ENCODE data around the gene CD84.
"Not testable (repeated sequence)": the region's sequence is repeated elsewhere in the genome, so short reads cannot be mapped to it uniquely, and the experiment has no call there.

Gene CD84

DNA sequence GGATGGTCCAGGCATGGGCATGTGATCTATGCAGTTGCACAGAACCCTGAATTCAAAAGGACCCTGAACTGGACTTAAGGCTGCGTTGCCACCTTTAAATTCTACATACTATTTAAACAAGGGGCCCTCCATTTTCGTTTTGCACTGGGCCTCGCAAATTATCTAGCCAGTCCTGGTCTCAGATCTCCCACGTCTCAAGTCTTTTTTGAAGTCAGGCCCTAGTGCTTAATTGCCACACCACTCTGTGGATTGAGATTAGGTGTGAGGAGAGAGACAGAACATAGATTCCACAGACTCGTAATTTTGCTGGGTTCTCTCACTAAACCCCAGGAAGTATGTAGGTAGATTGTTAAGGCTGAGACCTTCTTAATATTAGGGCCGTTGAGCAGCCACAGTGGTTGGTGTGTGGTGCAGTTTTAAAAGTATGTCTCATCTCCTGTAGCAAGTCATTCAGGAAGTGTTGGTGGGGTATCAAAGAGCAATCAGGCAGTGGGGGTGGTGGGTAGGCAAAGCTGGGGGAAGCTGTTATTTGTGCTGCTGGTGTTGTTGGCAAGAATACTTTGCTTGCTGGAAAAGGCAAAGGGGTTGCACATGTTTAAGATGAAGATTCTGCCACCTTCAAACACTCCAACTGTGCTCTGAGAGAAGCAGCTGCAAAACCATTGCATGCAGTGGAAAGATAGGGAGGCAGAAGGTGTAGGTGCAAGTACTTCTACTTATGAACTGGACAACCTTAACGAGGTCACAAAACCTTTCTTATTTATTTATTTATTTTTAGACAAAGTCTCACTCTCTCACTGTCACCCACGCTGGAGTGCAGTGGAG, 11.2 kb downstream of the CD84 start:
- DNase-seq, result no peak

DNA sequence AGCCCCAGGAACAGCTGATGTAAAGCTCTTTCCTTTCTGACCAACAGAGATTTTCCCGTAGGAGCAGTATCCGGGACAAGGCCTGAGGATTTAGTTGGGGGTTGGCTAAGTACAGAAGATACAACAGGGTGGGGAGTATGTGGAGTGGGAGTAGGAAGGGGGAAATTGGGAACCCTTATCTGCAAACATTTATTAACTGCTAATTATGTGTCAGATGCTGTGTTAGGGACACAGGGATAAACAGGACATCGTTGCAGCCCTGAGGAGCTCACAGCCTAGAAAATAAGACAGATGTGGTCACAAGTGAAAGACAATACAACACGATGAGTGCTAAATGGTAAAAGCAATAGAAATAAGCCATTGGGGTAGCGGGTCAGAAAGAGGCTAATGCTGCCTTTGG, 12.0 kb downstream of the CD84 start:
- DNase-seq, result no peak

DNA sequence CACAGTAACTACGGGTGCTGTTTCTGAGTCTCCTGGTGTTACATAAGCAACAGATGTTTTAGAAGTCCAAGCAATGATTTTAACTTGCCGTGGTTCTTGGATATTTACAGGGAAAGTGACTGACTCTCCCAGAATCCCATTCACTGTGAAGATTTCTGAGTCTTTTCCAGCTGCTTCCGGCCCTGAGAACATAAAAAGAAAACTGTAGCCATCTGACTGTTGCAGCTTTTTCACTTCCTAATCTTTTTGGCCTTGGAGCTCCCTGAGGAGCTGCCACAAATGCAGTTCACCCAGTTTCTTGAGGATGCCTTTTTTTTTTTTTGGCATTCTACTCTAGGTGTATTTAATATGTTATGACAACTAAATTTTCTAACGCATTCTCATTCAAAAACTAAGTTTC, 13.7 kb downstream of the CD84 start:
- DNase-seq, result no peak

DNA sequence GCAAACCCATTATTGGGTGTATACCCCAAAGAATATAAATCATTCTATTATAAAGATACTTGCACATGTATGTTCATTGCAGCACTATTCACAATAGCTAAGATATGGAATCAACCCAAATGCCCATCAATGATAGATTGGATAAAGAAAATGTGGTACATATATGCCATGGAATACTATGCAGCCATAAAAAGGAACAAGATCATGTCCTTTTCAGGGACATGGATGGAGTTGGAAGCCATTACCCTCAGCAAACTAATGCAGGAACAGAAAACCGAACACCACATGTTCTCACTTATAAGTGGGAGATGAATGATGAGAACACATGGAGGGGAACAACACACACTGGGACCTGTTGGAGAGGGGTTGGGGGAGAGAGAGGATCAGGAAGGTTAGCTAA, 16.1 kb downstream of the CD84 start:
- DNase-seq, result not testable (repeated sequence)

DNA sequence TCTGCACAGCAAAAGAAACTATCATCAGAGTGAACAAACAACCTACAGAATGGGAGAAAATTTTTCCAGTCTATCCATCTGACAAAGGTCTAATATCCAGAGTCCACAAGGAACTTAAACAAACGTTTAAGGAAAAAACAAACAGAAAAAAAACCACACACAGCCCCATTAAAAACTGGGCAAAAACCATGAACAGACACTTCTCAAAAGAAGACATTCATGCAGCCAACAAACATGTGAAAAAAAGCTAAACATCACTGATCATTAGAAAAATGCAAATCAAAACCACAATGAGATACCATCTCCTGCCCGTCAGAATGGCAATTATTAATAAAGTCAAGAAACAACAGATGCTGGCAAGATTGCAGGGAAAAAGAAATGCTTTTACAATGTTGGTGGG, 16.6 kb downstream of the CD84 start:
- DNase-seq, result not testable (repeated sequence)

DNA sequence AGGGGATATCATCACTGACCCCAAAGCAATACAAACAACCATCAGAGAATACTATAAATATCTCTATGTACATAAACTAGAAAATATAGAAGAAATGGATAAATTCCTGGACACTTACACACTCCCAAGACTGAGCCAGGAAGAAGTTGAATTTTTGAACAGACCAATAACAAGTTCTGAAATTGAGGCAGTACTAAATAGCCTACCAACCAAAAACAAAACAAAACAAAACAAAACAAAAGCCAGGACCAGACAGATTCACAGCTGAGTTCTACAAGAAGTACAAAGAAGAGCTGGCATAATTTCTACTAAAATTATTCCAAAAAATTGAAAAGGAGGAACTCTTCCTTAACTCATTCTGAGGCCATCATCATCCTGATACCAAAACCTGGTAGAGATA, 18.5 kb downstream of the CD84 start:
- DNase-seq, result no peak

DNA sequence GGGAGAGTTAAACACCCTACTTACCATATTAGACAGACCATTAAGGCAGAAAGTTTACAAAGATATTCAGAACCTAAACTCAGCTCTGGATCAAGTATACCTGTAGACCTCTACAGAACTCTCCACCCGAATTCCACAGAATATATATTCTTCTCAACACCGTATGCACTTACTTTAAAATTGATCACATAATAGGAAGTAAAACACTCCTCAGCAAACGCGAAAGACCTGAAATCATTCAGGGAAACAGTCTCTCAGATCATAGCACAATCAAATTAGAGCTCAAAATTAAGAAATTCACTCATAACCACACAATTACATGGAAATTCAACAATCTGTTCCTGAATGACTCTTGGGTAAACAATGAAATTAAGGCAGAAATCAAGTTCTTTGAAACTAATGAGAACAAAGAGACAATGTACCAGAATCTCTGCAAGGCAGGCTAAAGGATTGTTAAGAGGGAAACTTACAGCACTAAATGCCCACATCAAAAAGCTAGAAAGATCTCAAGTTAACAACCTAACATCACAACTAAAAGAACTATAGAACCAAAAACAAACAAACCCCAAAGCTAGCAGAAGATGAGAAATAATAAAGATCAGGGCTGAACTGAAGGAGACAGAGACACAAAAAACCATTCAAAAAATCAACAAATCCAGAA, 19.1 kb downstream of the CD84 start:
- no peak for DNase-seq

DNA sequence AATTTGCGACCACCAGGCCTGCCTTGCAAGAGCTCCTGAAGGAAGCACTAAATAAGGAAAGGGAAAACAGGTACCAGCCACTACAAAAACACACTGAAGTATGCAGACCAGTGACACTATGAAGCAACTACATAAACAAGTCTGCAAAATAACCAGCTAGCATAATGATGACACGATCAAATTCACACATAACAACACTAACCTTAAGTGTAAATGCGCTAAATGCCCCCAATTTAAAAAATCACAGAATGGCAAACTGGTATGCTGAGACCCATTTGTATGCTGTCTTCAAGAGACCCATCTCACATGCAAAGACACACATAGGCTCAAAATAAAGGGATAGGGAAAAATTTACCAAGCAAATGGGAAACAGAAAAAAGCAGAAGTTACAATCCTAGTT, 19.9 kb downstream of the CD84 start:
- not testable (repeated sequence) for DNase-seq

DNA sequence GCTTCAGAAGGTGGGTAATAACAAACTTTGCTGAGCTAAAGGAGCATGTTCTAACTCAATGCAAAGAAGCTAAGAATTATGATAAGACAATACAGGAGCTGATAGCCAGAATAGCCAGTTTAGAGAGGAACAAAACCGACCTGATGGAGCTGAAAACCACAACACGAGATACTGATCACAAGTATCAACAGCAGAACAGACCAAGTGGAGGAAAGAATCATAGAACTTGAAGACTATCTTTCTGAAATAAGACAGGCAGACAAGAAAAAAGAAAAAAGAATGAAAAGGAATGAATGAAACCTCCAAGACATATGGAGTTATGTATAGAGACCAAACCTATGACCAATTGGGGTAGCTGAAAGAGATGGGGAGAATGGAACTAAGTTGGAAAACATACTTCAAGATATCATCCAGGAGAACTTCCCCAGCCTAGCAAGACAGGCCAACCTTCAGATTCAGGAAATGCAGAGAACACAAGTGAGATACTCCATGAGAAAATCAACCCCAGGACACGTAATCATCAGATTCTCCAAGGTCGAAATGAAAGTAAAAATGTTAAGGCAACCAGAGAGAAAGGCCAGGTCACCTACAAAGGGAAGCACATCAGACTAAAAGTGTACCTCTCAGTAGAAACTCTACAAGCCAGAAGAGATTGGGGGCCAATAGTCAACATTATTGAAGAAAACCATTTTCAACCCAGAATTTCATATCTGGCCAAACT, 20.5 kb downstream of the CD84 start:
- no peak for DNase-seq

DNA sequence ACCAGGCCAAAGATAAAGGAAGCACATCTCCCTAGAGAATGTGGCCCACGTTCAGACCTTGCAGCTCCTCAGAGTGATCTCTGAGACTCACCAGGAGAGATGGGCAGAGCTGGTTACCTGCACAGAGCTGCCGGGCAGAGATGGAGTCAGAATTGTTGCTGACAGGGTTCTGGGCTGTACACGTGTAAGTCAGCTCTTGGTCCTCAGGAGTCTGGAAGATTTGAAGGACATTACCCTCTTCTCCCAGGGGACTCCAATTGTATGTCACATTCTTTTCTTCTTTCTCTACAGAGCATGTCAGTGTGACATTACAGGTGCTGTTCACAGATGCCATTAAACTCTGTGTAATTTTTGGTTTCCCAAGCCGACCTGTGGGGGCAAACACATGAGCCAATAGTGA, 25.5 kb downstream of the CD84 start:
- no peak for DNase-seq

DNA sequence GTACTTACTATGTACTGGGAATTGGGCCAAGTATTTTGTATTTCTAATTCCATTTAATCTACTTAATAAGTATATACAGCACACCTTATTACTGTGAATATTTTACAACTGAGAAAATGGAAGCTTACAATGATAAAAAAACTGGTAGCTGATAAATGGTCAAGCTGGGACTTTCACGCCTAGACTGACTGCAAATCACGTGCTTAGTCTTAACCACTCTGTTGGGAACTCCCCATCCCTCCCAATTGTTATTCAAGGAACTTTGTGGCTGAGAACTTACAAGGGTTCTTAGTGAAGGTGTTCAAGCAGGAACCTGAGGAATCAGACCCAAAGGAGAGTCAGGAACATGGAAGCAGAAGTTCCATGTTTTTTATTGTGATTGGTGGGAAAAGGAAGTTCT, 26.9 kb downstream of the CD84 start:
- no peak for DNase-seq

DNA sequence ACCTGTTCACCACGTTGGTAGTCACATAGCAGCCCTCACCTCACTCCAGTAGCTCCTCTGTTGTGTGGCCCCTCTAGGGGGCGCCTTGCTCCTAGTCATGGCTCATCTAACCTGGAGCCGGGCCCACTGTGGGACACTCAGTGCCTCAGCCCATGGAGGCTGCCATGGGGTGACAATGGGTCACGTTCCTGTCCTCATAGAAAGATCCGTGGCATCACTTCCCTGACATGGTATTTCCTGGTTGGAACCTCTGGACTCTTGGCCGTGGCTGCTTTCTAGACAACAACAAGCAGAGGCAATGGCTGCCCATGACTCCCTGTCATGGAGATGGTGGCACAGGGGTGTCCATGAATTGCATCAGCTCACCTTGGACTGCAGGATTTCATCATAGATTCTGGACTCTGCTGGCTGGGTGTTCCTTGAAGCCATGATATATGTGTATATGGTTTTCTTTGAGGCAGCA, 28.7 kb downstream of the CD84 start:
- peak; percentile 12 for DNase-seq

DNA sequence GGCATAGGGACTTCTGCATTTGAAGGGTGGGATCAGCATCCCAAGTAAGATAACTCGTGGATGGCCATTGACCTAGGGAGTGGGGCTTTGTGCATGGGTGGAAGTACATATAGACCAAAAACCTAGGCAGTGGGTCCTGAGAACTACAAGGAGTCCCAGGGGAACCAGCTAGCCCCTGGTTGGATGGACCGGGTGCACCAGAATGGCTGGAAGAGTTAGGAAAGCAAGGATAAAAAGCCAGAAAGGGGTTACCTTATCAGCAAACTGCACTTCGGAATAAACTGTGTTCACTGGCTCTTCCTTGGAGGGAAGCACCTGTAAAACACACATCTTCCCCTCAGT, 29.7 kb downstream of the CD84 start:
- DNase-seq, result no peak

DNA sequence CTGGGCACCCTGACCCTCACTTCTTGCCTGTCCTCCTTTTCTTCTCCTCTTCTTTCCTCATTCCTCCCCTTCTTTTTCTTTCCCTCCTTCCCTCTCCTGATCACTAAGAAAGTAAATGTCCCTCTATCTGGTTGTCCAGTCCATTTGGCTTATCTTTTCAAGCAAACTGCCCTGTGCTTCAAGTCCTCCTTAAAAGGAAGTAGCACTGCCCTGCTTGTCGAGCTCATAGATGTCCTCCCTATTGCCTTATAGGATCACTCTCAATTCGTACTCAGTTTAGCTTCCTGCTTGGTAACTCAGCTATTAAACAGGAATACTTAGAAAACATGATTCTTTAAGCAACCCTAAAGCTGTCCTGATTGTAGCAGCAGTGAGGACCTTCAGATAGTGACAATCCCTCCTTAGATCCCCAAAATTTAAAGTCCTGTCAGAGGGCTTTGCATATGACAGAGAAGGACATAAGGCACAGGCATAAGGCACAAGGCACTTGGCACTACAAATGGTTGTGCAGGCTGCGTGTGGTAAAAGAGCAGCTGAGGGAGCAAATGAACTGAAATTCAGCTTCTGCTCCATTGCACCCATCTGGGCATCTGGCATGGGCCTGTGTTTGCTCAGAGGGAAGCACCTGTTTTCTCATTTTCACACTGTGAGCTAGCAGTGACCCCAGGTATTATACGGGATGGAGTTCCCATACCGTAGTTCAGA, 30.2 kb downstream of the CD84 start:
- no peak for DNase-seq

DNA sequence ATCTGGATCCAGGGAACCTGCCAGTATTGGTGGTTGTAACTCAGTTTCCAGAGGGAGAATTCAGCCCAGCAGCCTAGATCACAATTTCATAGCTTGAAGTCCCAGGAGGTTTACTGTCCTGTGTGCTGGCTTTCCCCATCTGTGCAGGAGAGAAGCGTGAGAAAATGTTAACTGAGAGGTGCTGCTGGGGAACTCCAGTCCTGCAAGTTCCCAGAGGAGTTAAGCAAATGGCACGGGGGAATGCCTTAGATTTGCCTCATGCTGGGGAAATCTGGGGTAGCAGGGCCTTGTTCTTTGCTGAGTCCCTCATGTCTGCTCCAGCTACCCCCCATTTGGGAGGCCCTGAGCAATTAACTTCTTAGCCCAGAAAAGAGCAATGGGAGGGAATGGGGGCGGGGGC, 31.1 kb downstream of the CD84 start:
- no peak for DNase-seq

DNA sequence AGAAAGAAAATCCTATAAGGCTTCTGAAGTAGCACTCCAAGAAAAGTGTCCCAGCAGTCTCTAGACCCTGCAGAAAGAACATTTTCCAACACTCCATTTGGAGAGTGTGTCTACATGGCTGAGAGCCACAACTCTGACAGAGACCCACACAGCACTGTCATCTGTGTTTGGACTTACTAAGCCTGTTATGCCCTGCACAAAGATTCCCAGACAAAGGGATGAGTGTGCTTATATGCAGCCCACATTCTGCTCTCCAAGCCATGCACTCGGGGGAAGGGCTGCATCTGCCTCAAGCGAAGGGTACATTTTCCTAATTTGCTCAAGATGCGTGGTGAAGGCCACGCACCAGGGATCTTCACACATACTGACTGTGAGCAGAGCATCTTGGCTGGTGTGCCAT, 31.9 kb downstream of the CD84 start:
- no peak for DNase-seq

DNA sequence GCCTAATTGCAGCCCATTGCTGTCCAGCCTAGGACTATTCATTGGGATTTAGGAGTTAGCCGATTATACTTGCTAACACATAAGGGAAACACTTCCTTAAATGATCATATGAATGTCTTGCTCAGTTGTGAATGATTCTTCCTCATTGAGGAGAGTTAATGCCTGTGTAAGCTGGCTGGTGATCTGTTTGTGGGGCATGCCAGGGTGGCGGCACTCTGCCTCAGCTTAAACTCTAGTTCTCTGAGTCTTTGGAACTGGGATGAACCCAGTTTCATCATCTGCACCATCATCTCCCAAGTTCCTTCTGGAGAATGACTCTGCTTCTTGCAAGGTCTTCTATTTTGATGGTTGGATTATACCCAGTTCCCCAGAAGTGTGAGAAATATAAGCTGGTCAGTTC, 32.4 kb downstream of the CD84 start:
- no peak for DNase-seq

DNA sequence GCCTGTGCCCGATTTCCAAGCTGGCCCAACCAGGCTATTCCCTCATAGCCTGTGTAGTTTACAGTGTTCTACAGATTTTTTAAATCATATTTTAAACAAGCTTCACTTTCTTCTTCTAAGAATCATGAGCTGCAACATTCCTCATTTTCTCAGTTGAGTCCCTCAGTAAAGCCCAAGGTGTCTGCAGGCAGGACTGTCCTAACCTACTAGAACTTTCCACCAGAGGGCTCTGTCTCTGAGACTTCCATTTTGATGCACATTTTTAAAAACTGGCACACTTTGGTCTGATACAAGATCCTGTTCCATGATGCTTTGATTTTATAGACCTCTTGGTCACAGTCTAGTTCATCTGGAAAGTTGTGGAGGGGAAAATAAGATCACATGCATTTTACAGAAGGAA, 34.6 kb downstream of the CD84 start:
- peak; percentile 5 for DNase-seq

DNA sequence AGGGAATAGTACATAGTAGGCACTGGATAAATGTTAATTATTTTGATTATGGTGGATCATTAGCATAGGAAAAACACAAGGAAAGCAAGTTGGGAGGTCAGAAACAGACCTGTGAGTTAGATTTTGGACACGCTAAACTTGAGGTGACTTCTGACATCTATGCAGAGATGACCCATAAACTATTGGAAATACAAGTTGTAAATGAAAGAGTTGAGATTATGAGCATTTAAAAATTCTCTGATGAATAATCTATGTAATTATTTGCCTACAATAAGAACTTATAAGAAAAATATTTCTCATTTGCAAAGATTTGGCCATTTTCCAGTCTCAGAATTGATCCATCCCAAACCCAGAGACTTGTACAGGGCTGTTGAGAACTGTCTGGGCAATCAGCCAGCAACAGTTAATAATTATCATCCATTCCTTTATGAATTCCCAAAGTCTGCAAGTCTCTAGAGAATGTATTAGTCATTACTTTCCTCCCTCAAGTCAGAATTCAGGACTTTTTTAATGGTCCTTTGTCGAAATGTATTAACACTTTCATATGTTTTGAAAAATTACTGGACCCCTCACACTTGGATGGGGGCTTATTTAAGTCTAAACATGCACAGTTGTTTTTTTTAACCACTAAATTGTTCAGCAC, 36.9 kb downstream of the CD84 start:
- DNase-seq, result no peak

DNA sequence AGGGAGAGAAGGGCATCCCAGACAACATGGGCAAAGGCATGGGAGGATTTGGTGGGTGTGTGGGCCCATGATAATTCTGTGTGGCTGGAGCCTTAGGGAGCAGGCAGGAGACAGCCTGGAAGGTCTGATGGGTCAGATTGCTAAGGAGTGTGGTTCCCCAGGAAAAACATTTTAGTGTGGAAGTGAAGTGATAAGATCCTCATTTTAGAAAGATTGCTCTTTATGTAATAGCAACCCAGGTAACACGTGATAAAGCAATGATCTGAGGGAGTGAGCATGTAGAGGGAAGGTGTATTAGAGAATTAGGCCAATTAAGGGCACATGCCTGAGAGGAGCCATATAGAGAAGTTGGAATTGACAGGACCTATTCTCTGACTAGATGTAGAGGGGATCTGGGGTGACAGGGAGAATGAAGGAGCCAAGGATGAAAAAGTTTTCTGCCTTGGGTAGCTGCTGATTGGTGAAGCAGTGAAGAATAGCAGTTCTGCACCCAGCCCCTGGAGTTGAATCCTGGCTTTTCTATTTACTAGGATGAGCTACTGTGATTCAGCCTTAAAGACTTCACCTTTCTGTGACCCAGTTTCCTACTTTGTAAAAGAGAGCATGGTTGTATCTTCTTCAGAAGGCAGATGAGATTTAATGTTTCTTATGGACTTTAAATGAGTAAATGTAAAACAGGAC, 37.5 kb downstream of the CD84 start:
- DNase-seq, result no peak

DNA sequence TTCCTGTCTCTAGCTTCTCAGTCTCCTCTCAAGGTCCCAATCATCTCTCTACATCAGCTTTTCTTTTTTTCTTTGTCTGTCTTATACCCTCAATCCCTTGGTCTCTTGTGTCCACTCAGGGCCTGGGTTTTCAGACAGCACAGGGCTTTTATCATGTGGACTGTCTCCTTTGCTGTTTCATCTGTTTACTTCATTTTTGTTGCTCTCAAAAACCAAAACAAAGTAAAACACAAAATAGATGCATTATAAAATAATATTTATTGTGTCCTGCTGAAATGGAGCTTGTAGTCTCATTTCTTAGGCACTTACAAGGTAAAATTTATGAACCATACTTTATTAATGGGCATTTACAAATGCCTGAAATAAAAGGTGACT, 38.5 kb downstream of the CD84 start:
- no peak for DNase-seq
